OCI-LY3 (cell line): Measurements from ENCODE around the gene CTNNA3.

Experiments
- H2AFZ ChIP-seq: fragments of 200-600, 300-600 bp; shearing (Covaris generic); 2 replicates; pipeline ENCODE4 v1.6.0; 2014; ENCODE audit warnings: antibody characterized with exemption, low read depth, low read length
- H3K27ac ChIP-seq: fragments of 200-600, 300-600 bp; sonication (generic); 2 replicates; pipeline ENCODE4 v1.5.1; 2014; ENCODE audit warnings: mild to moderate bottlenecking, low read length, moderate library complexity, mixed read lengths
- H3K27me3 ChIP-seq: fragments of 200-600, 300-600 bp; sonication (generic); 2 replicates; pipeline ENCODE4 v1.6.1; 2014; ENCODE audit warnings: low read depth, low read length, mixed read lengths
- H3K36me3 ChIP-seq: fragments of 200-600, 300-600 bp; sonication (generic); replicated peaks from 2 replicates; pipeline ENCODE3; 2014; ENCODE audit warnings: low read depth, low read length, mixed read lengths
- H3K4me1 ChIP-seq: fragments of 300-600, 200-600 bp; sonication (generic); 2 replicates; pipeline ENCODE4 v1.6.1; 2014; ENCODE audit warnings: low read length, mixed read lengths
- H3K4me2 ChIP-seq: fragments of 200-600, 300-600 bp; sonication (generic); 2 replicates; pipeline ENCODE4 v1.6.1; 2014; ENCODE audit warnings: low read length, mixed read lengths
- H3K4me3 ChIP-seq: fragments of 300-600, 200-600 bp; sonication (generic); 2 replicates; pipeline ENCODE4 v1.5.1; 2014; ENCODE audit warnings: antibody characterized with exemption, mild to moderate bottlenecking, low read length, moderate library complexity
- H3K79me2 ChIP-seq: fragments of 300-600, 200-600 bp; shearing (Covaris generic); 2 replicates; pipeline ENCODE4 v1.6.1; 2014; ENCODE audit warnings: mild to moderate bottlenecking, low read length, mixed read lengths
- H3K9ac ChIP-seq: fragments of 300-600, 200-600 bp; shearing (Covaris generic); 2 replicates; pipeline ENCODE4 v1.6.0; 2014; ENCODE audit warnings: mild to moderate bottlenecking, low read length, moderate library complexity
- H3K9me3 ChIP-seq: fragments of 200-600, 300-600 bp; shearing (Covaris generic); 2 replicates; pipeline ENCODE4 v1.6.1; 2014; ENCODE audit warnings: low read length, mixed read lengths; ENCODE audit not compliant: insufficient read depth
- H4K20me1 ChIP-seq: fragments of 200-600, 300-600 bp; sonication (generic); 2 replicates; pipeline ENCODE4 v1.6.1; 2016; ENCODE audit warnings: low read length, mixed read lengths; ENCODE audit not compliant: insufficient read depth
- EZH2phosphoT487 ChIP-seq: fragments of 200-600 bp; shearing (Covaris generic); IDR thresholded peaks from 2 replicates; pipeline ENCODE4 v1.6.1; 2018; ENCODE audit warnings: antibody characterized with exemption, mixed run types, low read depth
- TF ChIP-seq, protein P1 (sequence below): fragments of 200-600, 300-600 bp; sonication (generic); IDR thresholded peaks from 2 replicates; pipeline ENCODE4 v1.5.1; 2014; ENCODE audit warnings: antibody characterized with exemption, low read length, low read depth

The CTNNA3 gene

DNA sequence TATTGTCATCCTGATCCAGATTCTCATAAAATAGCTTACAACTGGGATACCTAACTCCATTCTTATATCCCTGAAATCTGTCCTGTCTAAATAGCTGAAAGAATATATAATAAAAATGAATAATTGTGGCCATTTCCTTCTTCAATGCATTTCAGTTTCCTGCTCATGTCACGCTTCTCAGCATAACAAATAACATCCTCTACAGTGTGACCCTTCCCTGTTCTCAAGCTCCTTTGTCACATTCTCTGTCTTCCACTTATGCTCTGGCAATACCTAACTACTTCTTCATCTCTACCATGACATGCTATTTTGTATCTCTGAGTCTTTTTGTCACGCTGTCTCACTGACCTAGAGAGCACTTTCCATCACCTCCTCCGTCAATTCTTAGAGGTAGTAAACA, 1654.2 kb downstream of the CTNNA3 start:
- no peaks in the 10 kb centered on the region for H3K4me1 ChIP-seq
- H3K4me2 ChIP-seq: no peak overlapping the region
- no peak overlapping the region for H3K4me3 ChIP-seq
- no peak overlapping the region for H2AFZ ChIP-seq
- H3K9ac ChIP-seq: no peak overlapping the region
- H3K27me3 ChIP-seq: no peaks in the 10 kb centered on the region
- no peak for TF ChIP-seq EZH2phosphoT487
- TF ChIP-seq, protein P1, sequence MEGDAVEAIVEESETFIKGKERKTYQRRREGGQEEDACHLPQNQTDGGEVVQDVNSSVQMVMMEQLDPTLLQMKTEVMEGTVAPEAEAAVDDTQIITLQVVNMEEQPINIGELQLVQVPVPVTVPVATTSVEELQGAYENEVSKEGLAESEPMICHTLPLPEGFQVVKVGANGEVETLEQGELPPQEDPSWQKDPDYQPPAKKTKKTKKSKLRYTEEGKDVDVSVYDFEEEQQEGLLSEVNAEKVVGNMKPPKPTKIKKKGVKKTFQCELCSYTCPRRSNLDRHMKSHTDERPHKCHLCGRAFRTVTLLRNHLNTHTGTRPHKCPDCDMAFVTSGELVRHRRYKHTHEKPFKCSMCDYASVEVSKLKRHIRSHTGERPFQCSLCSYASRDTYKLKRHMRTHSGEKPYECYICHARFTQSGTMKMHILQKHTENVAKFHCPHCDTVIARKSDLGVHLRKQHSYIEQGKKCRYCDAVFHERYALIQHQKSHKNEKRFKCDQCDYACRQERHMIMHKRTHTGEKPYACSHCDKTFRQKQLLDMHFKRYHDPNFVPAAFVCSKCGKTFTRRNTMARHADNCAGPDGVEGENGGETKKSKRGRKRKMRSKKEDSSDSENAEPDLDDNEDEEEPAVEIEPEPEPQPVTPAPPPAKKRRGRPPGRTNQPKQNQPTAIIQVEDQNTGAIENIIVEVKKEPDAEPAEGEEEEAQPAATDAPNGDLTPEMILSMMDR: no peak
- H3K36me3 ChIP-seq: no peaks in the 10 kb centered on the region
- no peak overlapping the region for H3K27ac ChIP-seq
- no peaks in the 10 kb centered on the region for H3K9me3 ChIP-seq
- H3K79me2 ChIP-seq: no peaks in the 10 kb centered on the region
- H4K20me1 ChIP-seq: no peaks in the 10 kb centered on the region

DNA sequence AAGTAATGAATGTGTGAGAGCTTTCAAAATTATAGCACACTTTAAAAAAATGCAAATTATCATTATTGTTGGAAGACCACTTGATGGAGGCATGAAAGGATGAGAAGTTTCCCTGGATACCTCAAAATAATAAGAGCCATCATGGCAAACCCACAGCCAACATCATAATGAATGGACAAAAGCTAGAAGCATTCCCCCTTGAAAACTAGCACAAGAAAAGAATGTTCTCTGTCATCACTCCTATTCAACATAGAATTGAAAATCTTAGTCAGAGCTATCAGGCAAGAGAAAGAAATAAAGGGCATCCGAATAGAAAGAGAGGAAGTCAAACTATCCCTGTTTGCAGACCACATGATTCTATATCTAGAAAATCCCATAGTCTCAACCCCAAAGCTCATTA, 1657.4 kb downstream of the CTNNA3 start:
- Histone ChIP-seq H3K9ac (no peak overlapping the region), H3K9me3 (no peaks in the 10 kb centered on the region), H3K79me2 (no peaks in the 10 kb centered on the region), H3K27me3 (no peaks in the 10 kb centered on the region), H3K4me2 (no peak overlapping the region), H2AFZ (no peak overlapping the region), H3K27ac (no peak overlapping the region), H4K20me1 (no peaks in the 10 kb centered on the region), H3K4me3 (no peak overlapping the region), H3K4me1 (no peaks in the 10 kb centered on the region), H3K36me3 (no peaks in the 10 kb centered on the region)
- TF ChIP-seq, protein P1: no peak
- no peak for TF ChIP-seq EZH2phosphoT487

DNA sequence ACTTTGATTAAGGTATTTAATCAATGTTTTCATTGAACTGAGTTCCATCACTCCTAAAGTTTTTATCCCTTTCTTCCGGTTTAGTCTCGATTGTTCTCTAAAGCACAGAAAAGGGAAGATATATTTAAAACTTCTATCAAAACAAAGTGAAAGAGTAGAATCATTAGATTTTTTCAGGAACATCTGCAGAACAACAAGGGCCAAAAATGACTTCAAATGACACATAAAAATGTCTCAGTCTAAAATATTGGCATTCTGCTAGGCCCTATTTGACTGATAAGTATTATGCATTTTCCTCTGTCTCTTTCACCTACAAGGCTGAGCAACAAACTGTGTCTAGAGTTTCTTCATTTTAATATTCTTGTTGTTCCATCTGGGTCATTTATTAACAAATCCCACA, 1669.7 kb downstream of the CTNNA3 start:
- Histone ChIP-seq H4K20me1 (no peaks in the 10 kb centered on the region), H3K4me1 (no peaks in the 10 kb centered on the region), H3K79me2 (no peaks in the 10 kb centered on the region), H2AFZ (no peak overlapping the region), H3K36me3 (no peaks in the 10 kb centered on the region), H3K4me2 (no peak overlapping the region), H3K9me3 (no peaks in the 10 kb centered on the region), H3K27ac (no peak overlapping the region), H3K4me3 (no peak overlapping the region), H3K9ac (no peak overlapping the region), H3K27me3 (no peaks in the 10 kb centered on the region)
- no peak for TF ChIP-seq EZH2phosphoT487
- TF ChIP-seq, protein P1: no peak

DNA sequence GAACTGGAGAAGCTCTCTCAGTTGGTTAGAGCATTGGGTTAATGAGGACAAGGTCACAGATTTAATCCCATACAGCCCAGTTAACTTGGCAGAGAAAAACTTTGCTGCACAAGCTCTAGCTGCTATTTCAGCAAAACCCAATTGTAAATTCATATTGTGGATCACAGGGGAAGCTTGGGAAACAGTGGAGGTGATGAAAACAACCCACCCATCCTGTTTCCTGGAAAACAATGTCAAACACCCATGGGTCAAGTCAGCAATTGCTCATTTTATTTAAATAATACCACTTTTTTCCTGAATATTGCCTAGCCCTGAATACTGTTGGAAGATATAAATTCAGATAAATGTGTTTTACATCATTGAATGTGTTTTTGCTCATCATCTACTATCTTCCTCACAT, 1670.8 kb downstream of the CTNNA3 start:
- no peaks in the 10 kb centered on the region for H4K20me1 ChIP-seq
- TF ChIP-seq, protein P1: no peak
- no peak for TF ChIP-seq EZH2phosphoT487

More for the DNA sequence above, 1670.8 kb downstream of the CTNNA3 start:
- Histone ChIP-seq H3K4me3 (no peak overlapping the region), H3K27me3 (no peaks in the 10 kb centered on the region), H3K36me3 (no peaks in the 10 kb centered on the region), H2AFZ (no peak overlapping the region), H3K4me2 (no peak overlapping the region), H3K9ac (no peak overlapping the region), H3K9me3 (no peaks in the 10 kb centered on the region), H3K79me2 (no peaks in the 10 kb centered on the region), H3K4me1 (no peaks in the 10 kb centered on the region), H3K27ac (no peak overlapping the region)
